ENCODE measurements around the gene SLC15A4. TPM values are rescaled to one million over a fixed set of nuclear protein-coding genes. Genes with fewer than 3 reads are reported as not detected.

SLC15A4 gene
- total and polyA plus RNA-seq, 2 donors (not counting 3 experiments of a cell fraction or from before 2014, with no cell fraction given) = 19.6 to 24.5 TPM

DNA sequence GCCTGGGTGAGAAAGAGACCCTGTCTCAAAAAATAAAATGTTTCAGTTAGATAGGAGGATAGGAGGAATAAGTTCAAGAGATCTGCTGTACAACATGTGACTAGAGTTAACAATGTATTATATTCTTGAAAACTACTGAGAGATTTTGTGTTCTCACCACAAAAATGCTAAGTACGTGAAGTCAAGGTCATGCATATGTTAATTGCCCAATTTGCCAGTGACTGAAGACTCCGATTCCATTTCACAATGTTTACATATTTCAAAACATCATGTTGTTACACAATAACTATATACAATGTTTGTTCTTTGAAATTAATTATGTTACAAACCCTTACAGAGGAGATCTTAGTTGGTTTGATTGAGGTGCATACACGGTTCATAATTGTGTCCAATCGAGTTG, 52.1 kb downstream of the SLC15A4 start:
- no TSS peak for BruUV-seq (replicated peaks)
- TF ChIP-seq EZH2 (IDR thresholded peaks at IDR 0.05; ENCODE audit: borderline replicate concordance, low read depth, low read length, severe bottlenecking) = no peak
- TF ChIP-seq FOS (IDR thresholded peaks at IDR 0.05; ENCODE audit: borderline replicate concordance, insufficient read depth, low read length) = no peak
- TF ChIP-seq JUN (IDR thresholded peaks at IDR 0.05; ENCODE audit: borderline replicate concordance, insufficient read depth, insufficient read length, low read depth) = no peak
- TF ChIP-seq, protein P1, sequence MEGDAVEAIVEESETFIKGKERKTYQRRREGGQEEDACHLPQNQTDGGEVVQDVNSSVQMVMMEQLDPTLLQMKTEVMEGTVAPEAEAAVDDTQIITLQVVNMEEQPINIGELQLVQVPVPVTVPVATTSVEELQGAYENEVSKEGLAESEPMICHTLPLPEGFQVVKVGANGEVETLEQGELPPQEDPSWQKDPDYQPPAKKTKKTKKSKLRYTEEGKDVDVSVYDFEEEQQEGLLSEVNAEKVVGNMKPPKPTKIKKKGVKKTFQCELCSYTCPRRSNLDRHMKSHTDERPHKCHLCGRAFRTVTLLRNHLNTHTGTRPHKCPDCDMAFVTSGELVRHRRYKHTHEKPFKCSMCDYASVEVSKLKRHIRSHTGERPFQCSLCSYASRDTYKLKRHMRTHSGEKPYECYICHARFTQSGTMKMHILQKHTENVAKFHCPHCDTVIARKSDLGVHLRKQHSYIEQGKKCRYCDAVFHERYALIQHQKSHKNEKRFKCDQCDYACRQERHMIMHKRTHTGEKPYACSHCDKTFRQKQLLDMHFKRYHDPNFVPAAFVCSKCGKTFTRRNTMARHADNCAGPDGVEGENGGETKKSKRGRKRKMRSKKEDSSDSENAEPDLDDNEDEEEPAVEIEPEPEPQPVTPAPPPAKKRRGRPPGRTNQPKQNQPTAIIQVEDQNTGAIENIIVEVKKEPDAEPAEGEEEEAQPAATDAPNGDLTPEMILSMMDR (IDR thresholded peaks at IDR 0.05; ENCODE audit: extremely low read depth in 1 of 2, insufficient read depth in 1 of 2, low read depth in 1 of 2, low read length in 2 of 2) = no peak
- TF ChIP-seq GATA2 (IDR thresholded peaks at IDR 0.05; ENCODE audit: insufficient read depth, insufficient read length, low read depth, low read length) = no peak
- no peak for TF ChIP-seq POLR2A (IDR thresholded peaks at IDR 0.05; ENCODE audit: low read depth, low read length)
- Histone ChIP-seq H3K9me3 (replicated peaks; ENCODE audit: control insufficient read depth, insufficient read depth, low read length) (no peaks in the 10 kb centered on the region), H3K9ac (replicated peaks; ENCODE audit: extremely low read depth, insufficient read depth, low read length) (no peak overlapping the region), H3K4me2 (ENCODE audit: insufficient read depth, low read length) (no peak overlapping the region), H3K79me2 (ENCODE audit: control insufficient read depth, insufficient read depth, low read length) (no peaks in the 10 kb centered on the region), H3K36me3 (ENCODE audit: control insufficient read depth in 2 of 2, extremely low read depth in 1 of 2, insufficient read depth in 2 of 2, low read length in 2 of 2) (no peaks in the 10 kb centered on the region), H3K4me1 (ENCODE audit: control insufficient read depth, extremely low read depth, insufficient read depth, low read length) (no peaks in the 10 kb centered on the region), H3K27ac (ENCODE audit: insufficient read depth, low read depth, low read length) (no peak overlapping the region), H3K27me3 (ENCODE audit: control insufficient read depth in 2 of 2, insufficient read depth in 2 of 2, low read length in 2 of 2) (no peaks in the 10 kb centered on the region), H3K4me3 (replicated peaks in 1 of 3; ENCODE audit: insufficient read depth in 1 of 3, low read depth in 1 of 3, low read length in 3 of 3) (no peak overlapping the region), H4K20me1 (replicated peaks; ENCODE audit: control insufficient read depth, extremely low read depth, insufficient read depth, low read length) (no peaks in the 10 kb centered on the region), H2AFZ (ENCODE audit: low read depth, low read length) (no peak overlapping the region), H3K9me1 (replicated peaks; ENCODE audit: control insufficient read depth, extremely low read depth, insufficient read depth, low read length) (no peaks in the 10 kb centered on the region)
- DNase-seq (ENCODE audit: low read depth, low spot score) (no peak), FAIRE-seq (no peak)
- intact Hi-C loops (cut with micrococcal nuclease) (no loop called here), dilution Hi-C loops (cut with MboI; ENCODE audit: extremely low pct_ligation_motif_present, low sequenced_read_pairs) (no loop called here)
- POLR2A ChIA-PET = no interaction called here
- CTCF ChIA-PET = no interaction called here

DNA sequence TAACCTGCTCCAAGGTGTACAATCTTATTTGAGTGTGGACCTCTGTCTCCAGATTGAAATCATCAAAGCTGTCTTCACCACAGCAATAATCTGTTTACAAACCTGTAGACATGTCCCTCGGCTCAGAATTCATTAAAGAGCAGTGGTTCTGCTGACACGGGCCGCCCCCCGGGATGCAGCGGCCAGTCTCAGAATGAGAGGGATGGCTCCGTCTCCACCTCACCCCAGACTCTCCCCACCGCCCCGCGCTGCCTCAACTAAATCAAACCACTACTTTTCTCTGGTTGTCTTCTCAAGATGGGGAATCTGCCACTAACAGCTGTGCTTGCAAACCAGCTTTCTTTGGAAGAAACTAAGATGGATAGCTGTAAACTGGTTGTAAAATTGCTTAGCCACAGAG, 56.2 kb downstream of the SLC15A4 start:
- DNase-seq (ENCODE audit: low read depth, low spot score) (no peak), FAIRE-seq (no peak)
- no peak overlapping the region for H3K9ac ChIP-seq (replicated peaks; ENCODE audit: extremely low read depth, insufficient read depth, low read length)
- CTCF ChIA-PET = no interaction called here
- no peaks in the 10 kb centered on the region for H3K79me2 ChIP-seq (ENCODE audit: control insufficient read depth, insufficient read depth, low read length)
- H3K36me3 ChIP-seq (ENCODE audit: control insufficient read depth in 2 of 2, extremely low read depth in 1 of 2, insufficient read depth in 2 of 2, low read length in 2 of 2) = no peaks in the 10 kb centered on the region
- H3K27ac ChIP-seq (ENCODE audit: insufficient read depth, low read depth, low read length) = no peak overlapping the region
- intact Hi-C loops (cut with micrococcal nuclease) = no loop called here
- H3K9me3 ChIP-seq (replicated peaks; ENCODE audit: control insufficient read depth, insufficient read depth, low read length) = peaks cover 2% of the 10 kb centered on the region
- H3K4me3 ChIP-seq (replicated peaks in 1 of 3; ENCODE audit: insufficient read depth in 1 of 3, low read depth in 1 of 3, low read length in 3 of 3) = no peak overlapping the region
- POLR2A ChIA-PET = no interaction called here
- no peaks in the 10 kb centered on the region for H3K27me3 ChIP-seq (ENCODE audit: control insufficient read depth in 2 of 2, insufficient read depth in 2 of 2, low read length in 2 of 2)
- H3K4me1 ChIP-seq (ENCODE audit: control insufficient read depth, extremely low read depth, insufficient read depth, low read length) = no peaks in the 10 kb centered on the region
- H2AFZ ChIP-seq (ENCODE audit: low read depth, low read length) = no peak overlapping the region
- no TSS peak for BruUV-seq (replicated peaks)
- no peaks in the 10 kb centered on the region for H3K9me1 ChIP-seq (replicated peaks; ENCODE audit: control insufficient read depth, extremely low read depth, insufficient read depth, low read length)
- H3K4me2 ChIP-seq (ENCODE audit: insufficient read depth, low read length) = no peak overlapping the region
- dilution Hi-C loops (cut with MboI; ENCODE audit: extremely low pct_ligation_motif_present, low sequenced_read_pairs) = no loop called here
- no peaks in the 10 kb centered on the region for H4K20me1 ChIP-seq (replicated peaks; ENCODE audit: control insufficient read depth, extremely low read depth, insufficient read depth, low read length)
- TF ChIP-seq, protein P2, sequence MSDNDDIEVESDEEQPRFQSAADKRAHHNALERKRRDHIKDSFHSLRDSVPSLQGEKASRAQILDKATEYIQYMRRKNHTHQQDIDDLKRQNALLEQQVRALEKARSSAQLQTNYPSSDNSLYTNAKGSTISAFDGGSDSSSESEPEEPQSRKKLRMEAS (IDR thresholded peaks at IDR 0.05; ENCODE audit: insufficient read depth, insufficient read length) = no peak
- TF ChIP-seq FOS (IDR thresholded peaks at IDR 0.05; ENCODE audit: borderline replicate concordance, insufficient read depth, low read length) = no peak
- TF ChIP-seq, protein P1 (IDR thresholded peaks at IDR 0.05; ENCODE audit: extremely low read depth in 1 of 2, insufficient read depth in 1 of 2, low read depth in 1 of 2, low read length in 2 of 2) = no peak
- TF ChIP-seq JUN (IDR thresholded peaks at IDR 0.05; ENCODE audit: borderline replicate concordance, insufficient read depth, insufficient read length, low read depth) = no peak

Measured in endothelial cell of umbilical vein (primary cell).